ENCODE results near the gene CGREF1.

The CGREF1 gene

DNA sequence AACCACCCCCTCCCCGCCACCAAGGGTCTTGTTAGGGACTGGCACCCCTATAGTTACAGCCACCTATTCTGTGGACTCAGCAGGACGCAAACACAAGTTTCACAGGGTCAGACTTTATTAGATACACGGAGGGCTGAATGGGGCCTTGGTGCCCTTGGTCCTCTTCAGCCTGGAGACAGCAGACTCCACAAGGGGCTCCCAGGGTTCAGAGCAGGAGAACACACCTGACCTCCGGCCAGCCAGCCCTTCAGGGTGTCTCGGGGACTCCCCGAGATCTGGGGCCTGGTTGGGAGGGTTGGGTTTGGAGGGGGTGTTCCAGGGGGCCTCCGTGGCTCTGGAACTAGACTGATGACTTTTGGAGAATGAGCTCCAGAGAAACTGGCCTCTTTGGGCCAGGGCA lies 17.8 kb upstream of the CGREF1 start:
- peak overlapping the region; percentile 5 for H2AK5ac ChIP-seq (ENCODE audit: low read depth, low read length)
- peaks cover 5 to 8% of the 10 kb centered on the region in 2 donors for H3K4me1 ChIP-seq (ENCODE audit: control insufficient read depth in 2 of 2, insufficient read depth in 1 of 2, low read depth in 1 of 2, low read length in 2 of 2)
- no peak overlapping the region for H4K8ac ChIP-seq (ENCODE audit: low read depth, low read length)
- H2AFZ ChIP-seq (ENCODE audit: low read length): no peak overlapping the region
- H3K36me3 ChIP-seq (replicated peaks in 1 of 2; ENCODE audit: control insufficient read depth in 2 of 2, insufficient read depth in 2 of 2, low read length in 2 of 2): peaks cover 8 to 15% of the 10 kb centered on the region in 2 donors
- H2BK12ac ChIP-seq (ENCODE audit: low read length): no peak overlapping the region
- peaks cover 6% of the 10 kb centered on the region for H3K79me1 ChIP-seq (ENCODE audit: low read depth, low read length)
- no CpG with 5 or more reads among the region's 7 CpGs for WGBS, 2 donors (ENCODE audit: extremely low coverage in 2 of 2, insufficient read length in 2 of 2, insufficient replicate concordance in 1 of 2)
- H3K23ac ChIP-seq (ENCODE audit: low read depth, low read length, poor library complexity): no peak overlapping the region
- H2BK120ac ChIP-seq (ENCODE audit: low read depth, low read length): no peak overlapping the region
- no peak for DNase-seq (ENCODE audit: low spot score)
- H3K9me3 ChIP-seq (replicated peaks in 1 of 2; ENCODE audit: control insufficient read depth in 2 of 2, insufficient read depth in 1 of 2, low read depth in 1 of 2, low read length in 2 of 2): no peaks in the 10 kb centered on the region
- no peak overlapping the region for H3K18ac ChIP-seq (ENCODE audit: low read length)
- no peak overlapping the region for H3K4me3 ChIP-seq (ENCODE audit: low read length in 2 of 2)
- no peak overlapping the region for H3K4me2 ChIP-seq (ENCODE audit: insufficient read depth, low read length, poor library complexity, severe bottlenecking)
- no peak overlapping the region for H3K9ac ChIP-seq (ENCODE audit: low read depth, low read length, poor library complexity)
- no peak overlapping the region for H3K14ac ChIP-seq (ENCODE audit: low read length)
- no peak overlapping the region for H3K4ac ChIP-seq (ENCODE audit: low read length)
- H4K91ac ChIP-seq (ENCODE audit: low read depth, low read length, poor library complexity): no peak overlapping the region
- H3K27ac ChIP-seq (replicated peaks; ENCODE audit: low read length): no peak overlapping the region
- no peak overlapping the region for H2BK5ac ChIP-seq (ENCODE audit: low read length)
- peaks cover 0 to 25% (median 0%) of the 10 kb centered on the region in 3 experiments for H3K27me3 ChIP-seq (ENCODE audit: control insufficient read depth in 3 of 3, insufficient read depth in 3 of 3, low read depth in 1 of 3, low read length in 3 of 3)
- no peak overlapping the region for H2BK15ac ChIP-seq (ENCODE audit: low read length)

DNA sequence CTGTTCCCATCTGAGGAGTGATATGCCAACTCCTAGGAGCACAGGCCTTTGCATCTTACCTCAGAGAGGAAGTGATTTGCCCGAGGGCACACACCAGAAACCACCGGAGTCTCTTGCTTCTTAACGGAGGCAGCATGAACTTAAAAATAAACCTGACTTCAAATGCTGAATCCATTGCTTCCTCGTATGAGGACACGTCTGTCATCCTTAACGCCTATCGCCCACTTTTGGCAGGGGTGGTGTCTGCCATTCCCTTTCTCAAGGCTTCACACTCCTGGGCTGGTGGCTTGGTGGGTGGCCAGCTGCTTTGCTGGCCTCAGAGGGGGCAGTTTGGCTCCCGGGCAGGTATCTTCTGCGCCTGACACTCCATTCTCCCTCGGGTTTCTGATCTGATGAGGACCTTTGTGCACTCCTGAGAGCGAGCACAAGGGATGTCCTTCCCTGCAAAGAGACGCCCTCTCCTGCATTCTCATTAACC lies 16.6 kb upstream of the CGREF1 start:
- Histone ChIP-seq H3K4me2 (ENCODE audit: insufficient read depth, low read length, poor library complexity, severe bottlenecking) (no peak overlapping the region), H4K8ac (ENCODE audit: low read depth, low read length) (no peak overlapping the region), H3K27ac (replicated peaks; ENCODE audit: low read length) (no peak overlapping the region), H3K79me1 (ENCODE audit: low read depth, low read length) (peaks cover 9% of the 10 kb centered on the region), H3K9ac (ENCODE audit: low read depth, low read length, poor library complexity) (no peak overlapping the region), H2AK5ac (ENCODE audit: low read depth, low read length) (no peak overlapping the region), H2BK5ac (ENCODE audit: low read length) (no peak overlapping the region), H3K36me3 (replicated peaks in 1 of 2; ENCODE audit: control insufficient read depth in 2 of 2, insufficient read depth in 2 of 2, low read length in 2 of 2) (peaks cover 21 to 28% of the 10 kb centered on the region in 2 donors), H3K4me1 (ENCODE audit: control insufficient read depth in 2 of 2, insufficient read depth in 1 of 2, low read depth in 1 of 2, low read length in 2 of 2) (peaks cover 5 to 8% of the 10 kb centered on the region in 2 donors), H3K23ac (ENCODE audit: low read depth, low read length, poor library complexity) (no peak overlapping the region), H4K91ac (ENCODE audit: low read depth, low read length, poor library complexity) (no peak overlapping the region), H3K9me3 (replicated peaks in 1 of 2; ENCODE audit: control insufficient read depth in 2 of 2, insufficient read depth in 1 of 2, low read depth in 1 of 2, low read length in 2 of 2) (no peaks in the 10 kb centered on the region), H3K4ac (ENCODE audit: low read length) (no peak overlapping the region), H3K18ac (ENCODE audit: low read length) (no peak overlapping the region), H2AFZ (ENCODE audit: low read length) (peak overlapping the region; percentile 98), H2BK12ac (ENCODE audit: low read length) (no peak overlapping the region), H2BK120ac (ENCODE audit: low read depth, low read length) (no peak overlapping the region), H2BK15ac (ENCODE audit: low read length) (no peak overlapping the region), H3K27me3 (ENCODE audit: control insufficient read depth in 3 of 3, insufficient read depth in 3 of 3, low read depth in 1 of 3, low read length in 3 of 3) (peaks cover 0 to 25% (median 0%) of the 10 kb centered on the region in 3 experiments), H3K4me3 (ENCODE audit: low read length in 2 of 2) (no peak overlapping the region), H3K14ac (ENCODE audit: low read length) (no peak overlapping the region)
- WGBS, 2 donors (ENCODE audit: extremely low coverage in 2 of 2, insufficient read length in 2 of 2, insufficient replicate concordance in 1 of 2): no CpG with 5 or more reads among the region's 12 CpGs
- no peak for DNase-seq (ENCODE audit: low spot score)

DNA sequence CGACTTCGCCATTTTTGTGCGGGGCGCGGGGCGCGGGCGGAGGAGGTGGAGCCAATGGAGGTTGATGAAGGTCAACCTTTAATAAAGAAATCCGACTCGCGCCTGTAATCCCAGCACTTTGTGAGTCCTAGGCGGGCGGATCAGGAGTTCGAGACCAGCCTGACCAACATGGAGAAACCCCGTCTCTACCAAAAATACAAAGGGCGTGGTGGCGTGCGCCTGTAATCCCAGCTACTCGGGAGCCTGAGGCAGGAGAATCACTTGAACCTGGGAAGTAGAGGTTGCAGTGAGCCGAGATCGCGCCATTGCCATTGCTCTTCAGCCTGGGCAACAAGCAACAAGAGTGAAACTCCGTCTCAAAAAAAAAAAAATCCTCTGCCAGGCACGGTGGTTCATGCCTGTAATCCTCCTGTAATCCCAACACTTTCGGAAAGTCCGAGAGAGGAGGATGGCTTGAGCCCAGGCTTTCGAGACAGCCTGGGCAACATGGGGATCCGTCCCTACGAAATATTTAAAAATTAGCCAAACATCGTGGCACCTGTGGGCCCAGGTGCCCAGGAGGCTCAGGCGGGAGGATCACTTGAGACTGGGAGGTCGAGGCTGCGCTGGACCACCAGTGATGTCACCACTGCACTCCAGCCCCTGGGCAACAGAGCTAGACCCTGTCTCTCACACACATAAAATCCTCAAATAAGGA lies 16.0 kb upstream of the CGREF1 start:
- no peak overlapping the region for H3K9ac ChIP-seq (ENCODE audit: low read depth, low read length, poor library complexity)
- H3K27me3 ChIP-seq (ENCODE audit: control insufficient read depth in 3 of 3, insufficient read depth in 3 of 3, low read depth in 1 of 3, low read length in 3 of 3): peaks cover 0 to 25% (median 0%) of the 10 kb centered on the region in 3 experiments
- peaks cover 24 to 33% of the 10 kb centered on the region in 2 donors for H3K36me3 ChIP-seq (replicated peaks in 1 of 2; ENCODE audit: control insufficient read depth in 2 of 2, insufficient read depth in 2 of 2, low read length in 2 of 2)
- peak overlapping the region; percentile 26 for H3K4ac ChIP-seq (ENCODE audit: low read length)
- H3K4me1 ChIP-seq (ENCODE audit: control insufficient read depth in 2 of 2, insufficient read depth in 1 of 2, low read depth in 1 of 2, low read length in 2 of 2): peaks cover 5 to 8% of the 10 kb centered on the region in 2 donors
- H3K14ac ChIP-seq (ENCODE audit: low read length): no peak overlapping the region
- peak overlapping the region; percentile 98 for H2AFZ ChIP-seq (ENCODE audit: low read length)
- no peaks in the 10 kb centered on the region for H3K9me3 ChIP-seq (replicated peaks in 1 of 2; ENCODE audit: control insufficient read depth in 2 of 2, insufficient read depth in 1 of 2, low read depth in 1 of 2, low read length in 2 of 2)
- H4K8ac ChIP-seq (ENCODE audit: low read depth, low read length): peak overlapping the region; percentile 70
- H2AK5ac ChIP-seq (ENCODE audit: low read depth, low read length): peak overlapping the region; percentile 95
- peak overlapping the region; percentile 92 for H3K23ac ChIP-seq (ENCODE audit: low read depth, low read length, poor library complexity)
- H2BK120ac ChIP-seq (ENCODE audit: low read depth, low read length): no peak overlapping the region
- no peak overlapping the region for H3K27ac ChIP-seq (replicated peaks; ENCODE audit: low read length)
- peaks cover 9% of the 10 kb centered on the region for H3K79me1 ChIP-seq (ENCODE audit: low read depth, low read length)
- no peak overlapping the region for H2BK5ac ChIP-seq (ENCODE audit: low read length)
- DNase-seq (ENCODE audit: low spot score): no peak
- H3K4me2 ChIP-seq (ENCODE audit: insufficient read depth, low read length, poor library complexity, severe bottlenecking): peak overlapping the region; percentile 31
- H4K91ac ChIP-seq (ENCODE audit: low read depth, low read length, poor library complexity): peak overlapping the region; percentile 75
- H3K4me3 ChIP-seq (ENCODE audit: low read length in 2 of 2): peak overlapping the region in 1 of 2 donors; percentile 30
- peak overlapping the region; percentile 75 for H3K18ac ChIP-seq (ENCODE audit: low read length)
- WGBS, 2 donors (ENCODE audit: extremely low coverage in 2 of 2, insufficient read length in 2 of 2, insufficient replicate concordance in 1 of 2): no CpG with 5 or more reads among the region's 33 CpGs
- peak overlapping the region; percentile 73 for H2BK12ac ChIP-seq (ENCODE audit: low read length)
- peak overlapping the region; percentile 6 for H2BK15ac ChIP-seq (ENCODE audit: low read length)

Data from neuronal stem cell (in vitro differentiated cells).